ENCODE results near the gene AFG3L2. TPM values are rescaled to one million over a fixed set of nuclear protein-coding genes. Genes with fewer than 3 reads are reported as not detected.

The AFG3L2 gene
- total and polyA plus RNA-seq, 2 of the 13 experiments (the other 11 are each of a cell fraction or from before 2014, with no cell fraction given), result 28.6 to 86.9 TPM

DNA sequence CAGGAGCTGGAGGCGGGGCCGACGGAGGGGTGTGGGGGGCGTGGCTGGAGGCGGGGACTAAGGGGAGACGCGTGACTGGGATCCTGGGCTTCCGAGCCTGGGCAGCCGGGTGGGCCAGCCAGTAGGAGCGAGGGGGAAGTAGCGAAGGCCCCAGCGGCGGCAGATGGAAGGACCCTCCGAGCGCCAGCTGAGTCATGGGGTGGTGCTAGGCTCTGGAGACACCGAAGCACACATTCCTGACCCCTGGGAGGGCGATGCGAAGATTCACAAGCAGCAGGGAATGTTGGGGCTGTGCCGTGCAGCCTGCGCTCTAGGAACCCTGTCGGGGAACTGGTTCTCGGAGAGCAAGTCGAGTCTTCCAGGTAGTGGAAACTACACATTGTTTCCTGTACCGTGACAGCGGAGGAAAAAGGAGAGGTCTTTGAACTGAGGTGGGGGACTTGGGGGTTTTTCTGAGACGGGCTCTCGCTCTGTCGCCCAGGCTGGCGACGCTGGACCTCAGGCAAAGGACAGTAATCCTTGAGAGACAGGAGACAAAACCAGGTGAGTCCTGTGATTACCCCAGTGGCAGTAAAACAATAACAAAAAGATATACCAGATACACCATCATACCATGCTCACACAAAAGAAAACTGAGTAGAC lies 650 bp upstream of the AFG3L2 start (continued):
- TF ChIP-seq ZHX2 (IDR thresholded peaks at IDR 0.05; ENCODE audit: low read depth) (no peak), ZHX2 (CRISPR knock-in tag; IDR thresholded peaks at IDR 0.05; ENCODE audit: borderline replicate concordance) (no peak; the same call in 1 of the 2 replicates), CENPX (CRISPR knock-in tag; IDR thresholded peaks at IDR 0.05) (no peak), ATF7 (IDR thresholded peaks at IDR 0.05) (no peak), ATF7 (CRISPR knock-in tag; IDR thresholded peaks at IDR 0.05) (no peak), ELF1 (CRISPR knock-in tag; IDR thresholded peaks at IDR 0.05) (peak; percentile 56; the same call in 1 of the 2 replicates), ZNF205 (CRISPR knock-in tag; IDR thresholded peaks at IDR 0.05) (peak; percentile 23; the same call in 1 of the 2 replicates), JUN (CRISPR knock-in tag; IDR thresholded peaks at IDR 0.05) (no peak), NFATC3 (CRISPR knock-in tag; IDR thresholded peaks at IDR 0.05) (no peak), ATF1 (CRISPR knock-in tag; IDR thresholded peaks at IDR 0.05) (no peak), ZSCAN12 (CRISPR knock-in tag; IDR thresholded peaks at IDR 0.05) (no peak), ZNF644 (CRISPR knock-in tag; IDR thresholded peaks at IDR 0.05; ENCODE audit: low read depth) (0 out of 2 replicates have a peak, but pooled peaks have one; percentile 31), ZNF562 (CRISPR knock-in tag; IDR thresholded peaks at IDR 0.05; ENCODE audit: borderline replicate concordance) (no peak), ZNF792 (CRISPR knock-in tag; IDR thresholded peaks at IDR 0.05) (peak; percentile 82), POLR2AphosphoS5 (IDR thresholded peaks at IDR 0.05; ENCODE audit: low read depth, low read length) (peak; percentile 80), ZSCAN25 (CRISPR knock-in tag; IDR thresholded peaks at IDR 0.05) (no peak), KLF12 (CRISPR knock-in tag; IDR thresholded peaks at IDR 0.05; ENCODE audit: borderline replicate concordance) (no peak), SRY (CRISPR knock-in tag; IDR thresholded peaks at IDR 0.05) (no peak), TBP (CRISPR knock-in tag; IDR thresholded peaks at IDR 0.05) (no peak), ZNF281 (CRISPR knock-in tag; IDR thresholded peaks at IDR 0.05; ENCODE audit: borderline replicate concordance) (no peak), ZC3H4 (CRISPR knock-in tag; IDR thresholded peaks at IDR 0.05; ENCODE audit: borderline replicate concordance) (no peak)
- TF ChIP-seq, protein P1, sequence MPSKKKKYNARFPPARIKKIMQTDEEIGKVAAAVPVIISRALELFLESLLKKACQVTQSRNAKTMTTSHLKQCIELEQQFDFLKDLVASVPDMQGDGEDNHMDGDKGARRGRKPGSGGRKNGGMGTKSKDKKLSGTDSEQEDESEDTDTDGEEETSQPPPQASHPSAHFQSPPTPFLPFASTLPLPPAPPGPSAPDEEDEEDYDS (CRISPR knock-in tag; IDR thresholded peaks at IDR 0.05), result peak; percentile 57
- TF ChIP-seq, protein P2, sequence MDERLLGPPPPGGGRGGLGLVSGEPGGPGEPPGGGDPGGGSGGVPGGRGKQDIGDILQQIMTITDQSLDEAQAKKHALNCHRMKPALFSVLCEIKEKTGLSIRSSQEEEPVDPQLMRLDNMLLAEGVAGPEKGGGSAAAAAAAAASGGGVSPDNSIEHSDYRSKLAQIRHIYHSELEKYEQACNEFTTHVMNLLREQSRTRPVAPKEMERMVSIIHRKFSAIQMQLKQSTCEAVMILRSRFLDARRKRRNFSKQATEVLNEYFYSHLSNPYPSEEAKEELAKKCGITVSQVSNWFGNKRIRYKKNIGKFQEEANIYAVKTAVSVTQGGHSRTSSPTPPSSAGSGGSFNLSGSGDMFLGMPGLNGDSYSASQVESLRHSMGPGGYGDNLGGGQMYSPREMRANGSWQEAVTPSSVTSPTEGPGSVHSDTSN (CRISPR knock-in tag; IDR thresholded peaks at IDR 0.05), result no peak

All from HepG2 (cell line).